ENCODE results near the gene PLEKHG2.

- TF ChIP-seq CTCF (IDR thresholded peaks at IDR 0.05 in 4 of 5, conservative IDR thresholded peaks at IDR 0.05 in 1 of 5): no peak
- no peak for TF ChIP-seq POLR2A (IDR thresholded peaks at IDR 0.05)
Measured at GRCh38 chr19:39417463-39418181, 5.2 kb downstream of the PLEKHG2 start.
